PC-9 (cell line): Measurements from ENCODE around the gene SACS. TPM values are rescaled to one million over a fixed set of nuclear protein-coding genes. Genes with fewer than 3 reads are reported as not detected.

Source experiments
- BruUV-seq: library from RNA; stranded (reverse); fragments of 400-500 nt; replicated peaks from 2 replicates; lab custom pipeline; 2021; lab: Mats Ljungman, UMichigan
- CTCF ChIA-PET: fragments of 300-600 bp; sonication (Branson Sonifier 250); formaldehyde crosslinking; loops from one replicate; lab custom pipeline; 2022; ENCODE audit warnings: antibody characterized with exemption; lab: Charles Lee
- POLR2A ChIA-PET: fragments of 300-600 bp; sonication (Branson Sonifier 250); formaldehyde crosslinking; loops from one replicate; lab custom pipeline; 2022; ENCODE audit warnings: antibody characterized with exemption; ENCODE audit not compliant: unreplicated experiment; lab: Charles Lee
- DNase-seq, 2 experiments: peaks; one replicate each; pipeline versions ENCODE4 v3.0.0 to v3.0.0-alpha.2; 2015 to 2022; ENCODE audit warnings: mixed read lengths in 1 of 2
- H2AFZ ChIP-seq: fragments of 200-600 bp; sonication (generic); 2 replicates; pipeline ENCODE4 v1.8.1; 2017; ENCODE audit warnings: antibody characterized with exemption
- H3F3A ChIP-seq: fragments of 200-600 bp; sonication (generic); 2 replicates; pipeline ENCODE4 v1.8.1; 2017; ENCODE audit warnings: antibody characterized with exemption, mild to moderate bottlenecking, low read depth; ENCODE audit not compliant: insufficient read depth
- H3K27ac ChIP-seq: fragments of 200-600 bp; sonication (generic); 2 replicates; pipeline ENCODE4 v1.6.1; 2016; ENCODE audit warnings: mixed run types
- H3K27me3 ChIP-seq: fragments of 200-600 bp; sonication (generic); 2 replicates; pipeline ENCODE4 v1.6.1; 2016; ENCODE audit warnings: low read depth, mixed run types; ENCODE audit not compliant: insufficient read depth
- H3K36me3 ChIP-seq: fragments of 200-600 bp; sonication (generic); 2 replicates; pipeline ENCODE4 v1.6.1; 2016; ENCODE audit warnings: low read depth, mixed run types
- H3K4me1 ChIP-seq: fragments of 200-600 bp; sonication (generic); replicated peaks from 2 replicates; pipeline ENCODE4 v1.6.1; 2016; ENCODE audit warnings: mixed run types; ENCODE audit not compliant: insufficient read depth
- H3K4me2 ChIP-seq: fragments of 200-600 bp; sonication (generic); 2 replicates; pipeline ENCODE4 v1.6.1; 2017; ENCODE audit warnings: mixed run types
- H3K4me3 ChIP-seq: fragments of 200-600 bp; sonication (generic); 2 replicates; pipeline ENCODE4 v1.6.1; 2016; ENCODE audit warnings: mixed run types
- H3K79me2 ChIP-seq: fragments of 200-600 bp; sonication (generic); 2 replicates; pipeline ENCODE4 v1.6.1; 2017; ENCODE audit warnings: low read depth, mixed run types
- H3K9me2 ChIP-seq: fragments of 200-600 bp; sonication (generic); 2 replicates; pipeline ENCODE4 v1.8.1; 2017; ENCODE audit warnings: mild to moderate bottlenecking; ENCODE audit not compliant: insufficient read depth
- H3K9me3 ChIP-seq: fragments of 200-600 bp; sonication (generic); 2 replicates; pipeline ENCODE4 v1.8.1; 2016; ENCODE audit warnings: low read depth; ENCODE audit not compliant: insufficient read depth
- H4K20me1 ChIP-seq: fragments of 200-600 bp; sonication (generic); 2 replicates; pipeline ENCODE4 v1.8.1; 2017; ENCODE audit not compliant: insufficient read depth
- CTCF ChIP-seq: fragments of 200-600 bp; sonication (generic); conservative IDR thresholded peaks from 2 replicates; pipeline ENCODE4 v1.6.1; 2017; ENCODE audit warnings: mixed run types, antibody characterized with exemption, mild to moderate bottlenecking, moderate library complexity
- EZH2 ChIP-seq: fragments of 200-600 bp; sonication (generic); IDR thresholded peaks from 2 replicates; pipeline ENCODE4 v1.8.0; 2017; ENCODE audit warnings: antibody characterized with exemption, low read depth
- intact Hi-C: fragments of 100-400 bp; cut with micrococcal nuclease; formaldehyde crosslinking; loops from one replicate; pipeline ENCODE4 v1.10.0; 2022; ENCODE audit not compliant: unreplicated experiment
- total RNA-seq: library from RNA; stranded (reverse); gene quantifications from 2 replicates; pipeline ENCODE4 v1.2.3, GENCODE V29; 2021

The SACS gene
- total RNA-seq, 1 experiment from 2014 or later: 1.4 TPM

- ChIA-PET CTCF (interaction anchor here (0.5 kb wide), 1 partner anchor 469 kb away, joined by 8 read pairs; no protein-coding TSS in a partner anchor), POLR2A (no interaction called here)
- no peaks in the 10 kb centered on the region for H3K9me2 ChIP-seq
- no peaks in the 10 kb centered on the region for H3K9me3 ChIP-seq
- no peak overlapping the region for H2AFZ ChIP-seq
- no peaks in the 10 kb centered on the region for H3K4me1 ChIP-seq
- H4K20me1 ChIP-seq: no peaks in the 10 kb centered on the region
- TF ChIP-seq EZH2: no peak
- no TSS peak for BruUV-seq
- H3K27ac ChIP-seq: no peak overlapping the region
- H3K4me3 ChIP-seq: no peak overlapping the region
- peaks cover 16% of the 10 kb centered on the region for H3K27me3 ChIP-seq
- no peak overlapping the region for H3K4me2 ChIP-seq
- H3K36me3 ChIP-seq: no peaks in the 10 kb centered on the region
- H3K79me2 ChIP-seq: no peaks in the 10 kb centered on the region
- no peak for DNase-seq
- intact Hi-C loops: loop anchor here (5.0 kb wide), 2 partner anchors 402 to 417 kb away; partner anchors contain the start of gene MIPEP
- no peaks in the 10 kb centered on the region for H3F3A ChIP-seq
These were observed 36.5 kb upstream of the SACS start for GRCh38 chr13:23469951-23470421.

GRCh38 chr13:23468811-23469210 lies 35.3 kb upstream of the SACS start:
- no peak for TF ChIP-seq CTCF
- TF ChIP-seq EZH2: no peak
- CTCF ChIA-PET: no interaction called here

GRCh38 chr13:23467932-23468278 lies 34.4 kb upstream of the SACS start:
- Histone ChIP-seq H3K4me3 (no peak overlapping the region), H3K79me2 (no peaks in the 10 kb centered on the region), H3K27me3 (peaks cover 22% of the 10 kb centered on the region), H3K4me1 (no peaks in the 10 kb centered on the region), H3K9me2 (no peaks in the 10 kb centered on the region), H3K36me3 (no peaks in the 10 kb centered on the region), H3F3A (no peaks in the 10 kb centered on the region), H3K27ac (no peak overlapping the region), H3K4me2 (no peak overlapping the region), H2AFZ (no peak overlapping the region), H3K9me3 (no peaks in the 10 kb centered on the region), H4K20me1 (no peaks in the 10 kb centered on the region)
- intact Hi-C loops: loop anchor here (2.0 to 5.0 kb wide), 3 partner anchors 111 to 419 kb away; partner anchors contain the start of gene MIPEP
- no peak for DNase-seq
- ChIA-PET POLR2A (no interaction called here), CTCF (no interaction called here)
- no TSS peak for BruUV-seq
- no peak for TF ChIP-seq EZH2
- no peak for TF ChIP-seq CTCF

More at GRCh38 chr13:23468811-23469210, 35.3 kb upstream of the SACS start:
- intact Hi-C loops: loop anchor here (5.0 kb wide), 2 partner anchors 403 to 418 kb away; partner anchors contain the start of gene MIPEP
- Histone ChIP-seq H3K9me2 (no peaks in the 10 kb centered on the region), H2AFZ (no peak overlapping the region), H3K4me3 (no peak overlapping the region), H3K9me3 (no peaks in the 10 kb centered on the region), H3K4me1 (no peaks in the 10 kb centered on the region), H3K36me3 (no peaks in the 10 kb centered on the region), H3K4me2 (no peak overlapping the region), H4K20me1 (no peaks in the 10 kb centered on the region), H3F3A (no peaks in the 10 kb centered on the region), H3K27me3 (peaks cover 22% of the 10 kb centered on the region), H3K27ac (no peak overlapping the region), H3K79me2 (no peaks in the 10 kb centered on the region)
- no TSS peak for BruUV-seq
- POLR2A ChIA-PET: no interaction called here
- no peak for DNase-seq
